Large intestine (tissue), 3 donors: ENCODE results near the gene IDH3B. TPM values are rescaled to one million over a fixed set of nuclear protein-coding genes. Genes with fewer than 3 reads are reported as not detected.
A peak's percentile ranks its signal among the peaks of the same experiment; 100 is the strongest.

Experiments used
- DNase-seq, 2 donors: peaks; one replicate each; pipeline versions ENCODE4 v3.0.0 to v3.0.0-alpha.2; 2013
- H3K27ac ChIP-seq: one replicate; pipeline ENCODE4 v1.5.1; 2013; ENCODE audit warnings: low read length
- H3K27me3 ChIP-seq: 2 replicates; pipeline ENCODE4 v1.6.1; 2013; ENCODE audit warnings: low read length; ENCODE audit not compliant: control insufficient read depth, insufficient read depth
- H3K36me3 ChIP-seq: 2 replicates; pipeline ENCODE4 v1.6.1; 2013; ENCODE audit warnings: low read length; ENCODE audit not compliant: control insufficient read depth, insufficient read depth
- H3K4me1 ChIP-seq: one replicate; pipeline ENCODE4 v1.6.1; 2013; ENCODE audit warnings: low read length; ENCODE audit not compliant: control insufficient read depth, insufficient read depth
- H3K4me3 ChIP-seq: one replicate; pipeline ENCODE4 v1.5.1; 2013; ENCODE audit warnings: low read length
- H3K9me3 ChIP-seq: one replicate; pipeline ENCODE4 v1.6.1; 2013; ENCODE audit warnings: mild to moderate bottlenecking, low read depth, low read length, moderate library complexity; ENCODE audit not compliant: control insufficient read depth
- WGBS: methylation state at CpG from one replicate; pipeline ENCODE4 v1.1.5; 2013; ENCODE audit warnings: low lambda C conversion rate; ENCODE audit not compliant: insufficient coverage; 5-methylcytosine and 5-hydroxymethylcytosine counted together
- polyA plus RNA-seq: library from polyadenylated mRNA; unstranded; fragments of 120-200 nt; gene quantifications from one replicate; pipeline ENCODE4 v1.2.1, GENCODE V29; 2013

The IDH3B gene
- polyA plus RNA-seq, 1 donor, result 124 TPM

GRCh38 chr20:2695206-2695983, 31.4 kb upstream of the IDH3B start:
- no CpG with 5 or more reads among the region's 13 CpGs for WGBS
- DNase-seq, result no peak
- H3K4me1 ChIP-seq, result no peaks in the 10 kb centered on the region
- no peak overlapping the region for H3K4me3 ChIP-seq
- no peaks in the 10 kb centered on the region for H3K36me3 ChIP-seq
- H3K9me3 ChIP-seq, result peaks cover 4% of the 10 kb centered on the region
- no peak overlapping the region for H3K27ac ChIP-seq
- H3K27me3 ChIP-seq, result peaks cover 53% of the 10 kb centered on the region

GRCh38 chr20:2694519-2694918, 30.5 kb upstream of the IDH3B start:
- Histone ChIP-seq H3K4me1 (no peaks in the 10 kb centered on the region), H3K27me3 (peaks cover 56% of the 10 kb centered on the region), H3K36me3 (no peaks in the 10 kb centered on the region), H3K4me3 (no peak overlapping the region), H3K9me3 (peaks cover 4% of the 10 kb centered on the region), H3K27ac (no peak overlapping the region)
- WGBS, result 83% methylated on average over 6 of the region's 13 CpGs
- DNase-seq, result no peak

GRCh38 chr20:2694008-2694471, 30.0 kb upstream of the IDH3B start:
- H3K27me3 ChIP-seq, result peaks cover 60% of the 10 kb centered on the region
- DNase-seq, result no peak

GRCh38 chr20:2693286-2694007, 29.4 kb upstream of the IDH3B start:
- peaks cover 4% of the 10 kb centered on the region for H3K9me3 ChIP-seq
- peak in 1 of 2 donors; percentile 47 for DNase-seq
- no peaks in the 10 kb centered on the region for H3K36me3 ChIP-seq
- no peak overlapping the region for H3K27ac ChIP-seq
- peaks cover 63% of the 10 kb centered on the region for H3K27me3 ChIP-seq
- no CpG with 5 or more reads among the region's 89 CpGs for WGBS
- no peaks in the 10 kb centered on the region for H3K4me1 ChIP-seq
- peak overlapping the region; percentile 6 for H3K4me3 ChIP-seq

More at GRCh38 chr20:2694008-2694471, 30.0 kb upstream of the IDH3B start:
- Histone ChIP-seq H3K36me3 (no peaks in the 10 kb centered on the region), H3K9me3 (peaks cover 4% of the 10 kb centered on the region), H3K4me1 (no peaks in the 10 kb centered on the region), H3K27ac (no peak overlapping the region), H3K4me3 (no peak overlapping the region)
- WGBS, result 52% methylated on average over 5 of the region's 23 CpGs

- no CpG with 5 or more reads among the region's 64 CpGs for WGBS
- H3K4me1 ChIP-seq, result no peaks in the 10 kb centered on the region
- H3K36me3 ChIP-seq, result no peaks in the 10 kb centered on the region
- H3K27ac ChIP-seq, result no peak overlapping the region
- H3K27me3 ChIP-seq, result peaks cover 68% of the 10 kb centered on the region
- DNase-seq, result no peak
- no peak overlapping the region for H3K4me3 ChIP-seq
- peaks cover 4% of the 10 kb centered on the region for H3K9me3 ChIP-seq
Measured at GRCh38 chr20:2692886-2693285, 28.9 kb upstream of the IDH3B start.

GRCh38 chr20:2692036-2692885, 28.2 kb upstream of the IDH3B start, which contains the start of gene EBF4:
Gene EBF4 (plus strand): TSS chr20:2692780. CDS start chr20:2693646, 866 bp downstream.
- H3K27me3 ChIP-seq, result peaks cover 72% of the 10 kb centered on the region
- H3K4me1 ChIP-seq, result no peaks in the 10 kb centered on the region
- H3K9me3 ChIP-seq, result peaks cover 4% of the 10 kb centered on the region
- H3K27ac ChIP-seq, result no peak within 1 kb of the TSS
- peak; percentile 34 to 58 for DNase-seq
- H3K4me3 ChIP-seq, result peak within 1 kb of the TSS; percentile 31
- no peaks in the 10 kb centered on the region for H3K36me3 ChIP-seq
- WGBS, result no CpG with 5 or more reads among the region's 106 CpGs

DNA sequence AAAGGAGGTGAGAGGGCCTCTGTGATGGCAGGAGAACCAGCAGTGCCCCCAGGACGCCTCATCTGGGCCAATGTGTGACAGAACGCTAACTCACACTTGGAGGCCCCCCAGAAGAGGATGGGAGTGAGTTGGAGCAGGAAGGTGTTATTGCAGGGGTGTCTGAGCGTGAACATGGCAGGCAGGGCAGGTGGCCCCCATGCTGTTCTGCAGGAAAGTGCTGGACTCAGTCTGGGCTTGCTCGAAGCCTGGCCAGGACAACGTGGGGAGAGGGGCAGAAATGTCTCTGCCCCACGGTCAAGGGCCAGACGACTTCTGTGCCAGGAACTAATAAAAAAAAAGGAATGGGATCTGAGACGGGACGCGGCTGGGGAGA, 27.6 kb upstream of the IDH3B start:
- no peak overlapping the region for H3K27ac ChIP-seq
- no peaks in the 10 kb centered on the region for H3K4me1 ChIP-seq
- H3K36me3 ChIP-seq, result no peaks in the 10 kb centered on the region
- no peak overlapping the region for H3K4me3 ChIP-seq
- no peak for DNase-seq
- H3K27me3 ChIP-seq, result peaks cover 77% of the 10 kb centered on the region
- peaks cover 4% of the 10 kb centered on the region for H3K9me3 ChIP-seq
- 40% methylated on average over 2 of the region's 10 CpGs for WGBS

- peaks cover 75% of the 10 kb centered on the region for H3K27me3 ChIP-seq
- H3K36me3 ChIP-seq, result no peaks in the 10 kb centered on the region
- H3K4me1 ChIP-seq, result no peaks in the 10 kb centered on the region
- no peak overlapping the region for H3K4me3 ChIP-seq
- no peak overlapping the region for H3K27ac ChIP-seq
- no CpG with 5 or more reads among the region's 8 CpGs for WGBS
- H3K9me3 ChIP-seq, result peaks cover 4% of the 10 kb centered on the region
- no peak for DNase-seq
Measured at GRCh38 chr20:2691127-2691526, 27.1 kb upstream of the IDH3B start.

- DNase-seq, result no peak
- peaks cover 74% of the 10 kb centered on the region for H3K27me3 ChIP-seq
- peaks cover 4% of the 10 kb centered on the region for H3K9me3 ChIP-seq
- H3K36me3 ChIP-seq, result no peaks in the 10 kb centered on the region
- 86% methylated on average over 1 of the region's 6 CpGs for WGBS
- H3K4me3 ChIP-seq, result no peak overlapping the region
- H3K27ac ChIP-seq, result no peak overlapping the region
- no peaks in the 10 kb centered on the region for H3K4me1 ChIP-seq
Measured at GRCh38 chr20:2690718-2691117, 26.7 kb upstream of the IDH3B start.

GRCh38 chr20:2690213-2690612, 26.2 kb upstream of the IDH3B start:
- no peak overlapping the region for H3K4me3 ChIP-seq
- no peaks in the 10 kb centered on the region for H3K4me1 ChIP-seq
- no peak overlapping the region for H3K27ac ChIP-seq
- H3K27me3 ChIP-seq, result peaks cover 73% of the 10 kb centered on the region
- WGBS, result no CpG with 5 or more reads among the region's 3 CpGs
- H3K36me3 ChIP-seq, result no peaks in the 10 kb centered on the region
- peaks cover 4% of the 10 kb centered on the region for H3K9me3 ChIP-seq
- no peak for DNase-seq
